NCI-H1105 (cell line): ENCODE data around the gene SLC18A2.
A peak's percentile ranks its signal among the peaks of the same experiment; 100 is the strongest.
"Not testable (repeated sequence)": the region's sequence is repeated elsewhere in the genome, so short reads cannot be mapped to it uniquely, and the experiment has no call there.

Experiments used
- DNase-seq: peaks from one replicate; lab custom pipeline; 2025; lab: John Stamatoyannopoulos, UW

The SLC18A2 gene

DNA sequence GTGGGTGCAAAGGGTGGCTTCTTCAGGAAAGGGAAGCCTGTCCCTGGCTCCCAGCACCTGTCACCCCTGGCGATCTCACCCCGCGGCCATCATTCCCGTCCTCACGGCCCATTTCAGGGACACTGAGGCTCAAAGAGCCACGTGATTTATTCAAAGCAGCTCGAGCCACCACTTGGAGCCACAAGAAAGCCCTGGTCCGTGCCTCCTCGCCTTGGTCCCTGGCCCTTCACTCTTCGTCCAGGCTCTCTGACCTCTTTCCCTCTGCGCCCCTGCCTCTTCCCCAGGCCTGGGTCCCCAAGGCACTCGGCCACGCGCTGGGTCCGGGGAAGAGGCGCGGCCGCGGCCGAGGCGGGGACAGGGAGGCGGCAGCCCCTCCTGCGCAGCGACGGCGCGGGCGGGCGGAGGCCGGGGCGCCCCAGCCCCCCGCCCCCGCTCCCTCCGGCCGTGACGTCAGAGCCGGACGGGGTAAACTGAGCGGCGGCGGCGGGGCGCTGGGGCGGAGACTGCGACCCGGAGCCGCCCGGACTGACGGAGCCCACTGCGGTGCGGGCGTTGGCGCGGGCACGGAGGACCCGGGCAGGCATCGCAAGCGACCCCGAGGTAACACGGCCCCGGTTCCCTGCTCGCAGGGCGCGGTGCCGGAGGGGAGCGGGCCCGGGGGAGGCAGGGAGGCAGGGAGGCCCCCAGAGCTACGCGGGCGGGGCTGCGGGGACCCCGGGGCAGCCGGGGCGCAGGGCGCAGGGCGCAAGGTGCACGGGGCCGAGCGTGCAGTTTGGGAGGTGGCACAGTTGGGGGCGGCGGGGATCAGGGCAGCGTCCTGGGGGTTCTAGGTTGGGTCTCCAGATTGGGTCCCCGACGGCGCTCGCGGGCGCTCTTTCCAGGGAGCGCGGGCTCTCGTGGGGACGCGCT lies at the start of gene SLC18A2:
Gene SLC18A2, plus strand, starts transcription at position 494 of the 909 bp plus-strand sequence. CDS start 580 bp downstream, outside the sequence.
- no peak for DNase-seq

DNA sequence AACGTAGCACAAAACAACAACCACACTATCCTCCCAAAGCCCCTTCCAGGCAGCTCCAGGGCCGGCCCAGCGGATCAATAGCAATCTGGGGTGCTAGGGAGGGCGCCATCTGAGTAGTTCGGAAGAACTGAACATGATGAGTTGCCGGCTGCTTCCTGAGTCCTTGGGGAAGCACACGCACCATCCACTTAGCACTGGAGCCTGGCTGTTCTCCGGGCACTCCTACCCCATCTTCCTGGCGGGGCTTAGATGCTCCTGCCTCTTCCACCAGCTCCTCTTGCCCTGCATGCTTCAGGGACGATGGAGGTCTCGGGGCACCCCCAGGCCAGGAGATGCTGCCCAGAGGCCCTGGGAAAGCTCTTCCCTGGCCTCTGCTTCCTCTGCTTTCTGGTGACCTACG lies 43.7 kb upstream of the SLC18A2 start, which contains the start of gene KCNK18:
Gene KCNK18, plus strand, starts transcription at position 301 of the 400 bp plus-strand sequence. Its CDS starts 0 bp downstream, at position 301.
- DNase-seq: no peak

GRCh38 chr10:117198088-117198487 lies 42.8 kb upstream of the SLC18A2 start:
- DNase-seq: no peak

DNA sequence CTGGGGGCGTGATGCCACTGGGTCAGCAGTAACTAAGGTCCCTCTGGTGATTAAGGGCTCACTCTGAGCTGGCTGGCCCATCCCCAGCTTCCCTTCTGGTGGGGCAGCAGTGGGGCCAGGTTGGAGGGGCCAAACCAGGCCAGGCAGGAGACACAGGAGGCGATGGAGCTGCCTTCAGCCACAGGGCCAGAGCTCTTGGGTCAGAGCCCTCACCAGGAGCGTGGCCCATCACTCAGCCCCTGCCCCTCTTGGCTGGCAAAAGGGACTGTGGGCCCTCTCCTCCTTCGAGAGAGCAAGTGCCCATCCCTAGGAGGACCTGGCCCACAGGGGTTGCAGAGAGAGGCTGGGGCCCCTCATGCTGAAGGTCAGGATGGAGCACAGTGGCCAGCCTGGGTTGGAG lies 39.1 kb upstream of the SLC18A2 start:
- DNase-seq: no peak

- DNase-seq: no peak
These were observed 36.6 kb upstream of the SLC18A2 start for GRCh38 chr10:117204316-117204715.

- no peak for DNase-seq
These were observed 28.7 kb upstream of the SLC18A2 start for GRCh38 chr10:117212176-117212575.

GRCh38 chr10:117214401-117214800 lies 26.5 kb upstream of the SLC18A2 start:
- DNase-seq: no peak

DNA sequence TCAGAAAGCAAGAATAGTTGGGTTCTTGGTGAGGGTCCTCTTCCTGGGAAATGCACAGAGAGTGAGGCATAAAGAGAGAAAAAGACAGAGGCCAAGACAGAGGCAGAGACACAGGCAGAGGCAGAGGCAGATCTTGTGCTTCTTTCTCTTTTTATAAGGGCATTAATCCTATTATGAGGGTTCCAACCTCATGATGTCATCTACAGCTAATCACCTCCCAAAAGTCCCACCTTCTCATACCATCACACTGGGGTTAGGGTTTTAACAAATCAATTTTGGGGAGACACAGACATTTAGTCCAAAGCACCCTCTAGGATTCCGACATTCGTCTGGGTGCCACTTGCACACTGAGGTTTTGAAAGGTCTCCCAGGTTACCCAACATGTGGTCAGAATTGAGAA lies 25.8 kb upstream of the SLC18A2 start:
- DNase-seq: no peak

GRCh38 chr10:117216028-117216427 lies 24.9 kb upstream of the SLC18A2 start:
- no peak for DNase-seq

GRCh38 chr10:117216611-117217195 lies 24.2 kb upstream of the SLC18A2 start:
- DNase-seq: peak; percentile 10

GRCh38 chr10:117217196-117217761 lies 23.6 kb upstream of the SLC18A2 start:
- no peak for DNase-seq

- peak; percentile 25 for DNase-seq
These were observed 22.3 kb upstream of the SLC18A2 start for GRCh38 chr10:117218654-117219053.

DNA sequence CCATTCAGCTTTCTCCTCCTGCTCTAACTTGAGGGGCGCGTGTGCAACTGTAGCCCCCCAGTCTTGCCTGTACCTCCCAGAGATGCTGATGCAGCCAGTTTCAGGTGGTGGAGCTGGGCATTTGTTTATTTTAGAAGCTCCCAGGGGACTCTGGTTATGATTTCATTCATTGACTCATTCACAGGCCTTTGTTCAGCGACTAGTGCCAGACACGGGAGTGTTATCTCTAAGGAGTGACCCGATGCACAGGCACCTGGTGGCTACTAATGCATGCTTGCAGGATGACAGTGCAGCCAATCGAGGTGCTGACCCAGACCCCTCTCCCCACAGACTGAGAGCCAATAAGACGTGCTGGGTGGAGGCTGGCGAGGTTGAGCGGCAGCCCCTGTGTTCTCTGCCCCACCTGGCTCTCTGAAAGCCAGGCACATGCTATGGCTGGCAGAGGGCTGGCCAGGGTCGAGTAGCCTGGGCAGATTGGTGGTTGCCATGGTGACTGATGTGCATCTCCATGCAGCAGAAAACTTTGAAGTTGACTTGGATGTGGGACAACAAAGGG lies 19.7 kb upstream of the SLC18A2 start:
- no peak for DNase-seq

GRCh38 chr10:117222552-117222951 lies 18.4 kb upstream of the SLC18A2 start:
- DNase-seq: no peak

DNA sequence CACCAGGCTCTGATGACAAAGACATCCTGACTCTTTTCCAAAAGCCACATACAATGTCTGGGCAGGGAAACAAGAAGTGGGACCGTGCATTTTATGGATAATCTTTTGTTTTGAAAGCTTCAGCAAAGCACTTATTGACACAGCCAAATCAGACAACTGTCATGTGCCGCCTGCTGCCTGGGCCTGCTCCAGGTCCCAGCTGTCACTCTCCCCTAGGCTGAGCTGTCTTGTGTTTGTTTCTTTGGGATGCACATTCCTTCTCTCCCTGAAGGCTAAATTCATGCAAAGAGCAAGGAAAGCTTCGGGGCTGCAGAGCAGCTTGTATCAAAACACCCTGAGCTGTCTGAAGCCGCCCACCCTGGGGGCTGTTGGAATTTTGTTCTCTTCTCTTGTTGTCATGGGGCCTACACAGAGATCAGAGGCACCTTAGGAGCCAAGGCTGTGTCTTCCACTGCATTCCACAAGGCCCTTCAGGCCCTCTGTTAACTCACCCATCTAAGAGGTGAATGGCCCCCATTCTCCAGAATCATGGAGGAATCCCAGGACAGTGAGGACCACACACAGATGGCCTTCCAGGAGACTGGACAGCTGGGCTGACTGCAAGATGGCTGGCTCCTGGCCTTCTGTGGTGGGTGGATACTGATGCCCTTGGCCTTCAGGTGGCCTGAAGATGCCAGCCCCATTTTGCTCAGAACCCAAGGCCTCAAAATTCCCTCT lies 17.8 kb upstream of the SLC18A2 start:
- DNase-seq: no peak

DNA sequence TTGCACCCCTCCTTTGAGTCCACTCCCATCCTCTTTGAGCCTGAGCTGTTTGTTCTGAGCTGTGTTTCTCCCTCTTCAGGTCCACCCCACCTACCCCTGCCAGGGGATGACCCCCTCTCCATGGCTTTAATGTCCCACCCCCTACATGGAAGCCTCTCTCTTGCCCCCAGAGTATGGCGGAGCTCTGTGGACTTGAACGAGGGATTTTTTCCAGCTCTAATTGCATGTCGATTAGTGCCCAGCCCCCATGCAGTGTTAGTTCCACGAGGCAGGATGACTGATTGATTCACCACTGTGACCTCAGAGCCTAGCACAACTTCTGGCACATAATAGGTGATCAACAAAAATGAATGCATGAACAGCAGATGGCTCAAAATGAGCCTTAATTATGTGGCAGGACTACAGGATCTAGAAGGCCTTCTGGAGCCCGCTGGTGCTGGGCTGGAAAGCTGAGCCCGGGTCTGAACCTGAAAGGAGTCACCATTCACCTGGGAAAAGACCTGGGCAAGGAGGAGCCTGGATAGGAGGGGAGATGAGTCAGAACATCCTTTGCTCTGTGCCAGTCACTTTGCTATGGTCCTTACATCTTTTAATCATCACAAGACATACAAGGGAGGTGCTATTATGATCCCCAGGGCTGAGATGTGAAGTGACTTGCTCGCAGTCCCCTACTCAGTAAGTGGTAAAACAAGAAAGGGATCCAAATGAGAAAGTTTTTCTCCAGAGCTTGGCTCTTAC lies 17.1 kb upstream of the SLC18A2 start:
- DNase-seq: no peak

- DNase-seq: no peak
These were observed 16.0 kb upstream of the SLC18A2 start for GRCh38 chr10:117224881-117225280.

GRCh38 chr10:117226813-117227451 lies 14.0 kb upstream of the SLC18A2 start:
- DNase-seq: no peak

DNA sequence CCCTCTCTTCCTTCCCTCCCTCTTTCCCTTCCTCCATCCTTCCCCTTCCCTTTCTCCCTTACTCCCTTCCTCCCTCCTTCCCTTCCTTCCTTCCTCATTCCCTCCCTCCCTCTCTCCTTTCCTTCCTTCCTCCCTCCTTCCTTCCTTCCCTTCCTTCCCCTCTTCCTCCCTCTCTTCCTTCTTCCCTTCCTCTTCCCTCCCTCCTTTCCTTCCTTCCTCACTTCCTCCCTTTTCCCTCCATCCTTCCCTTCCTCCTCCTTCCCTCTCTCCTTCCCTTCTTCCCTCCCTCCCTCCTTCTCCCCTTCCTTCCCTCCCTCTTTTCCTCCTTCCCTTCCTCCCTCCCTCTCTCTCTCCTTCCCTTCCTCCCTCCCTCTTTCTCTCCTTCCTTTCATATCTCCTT lies 12.7 kb upstream of the SLC18A2 start:
- no peak for DNase-seq

DNA sequence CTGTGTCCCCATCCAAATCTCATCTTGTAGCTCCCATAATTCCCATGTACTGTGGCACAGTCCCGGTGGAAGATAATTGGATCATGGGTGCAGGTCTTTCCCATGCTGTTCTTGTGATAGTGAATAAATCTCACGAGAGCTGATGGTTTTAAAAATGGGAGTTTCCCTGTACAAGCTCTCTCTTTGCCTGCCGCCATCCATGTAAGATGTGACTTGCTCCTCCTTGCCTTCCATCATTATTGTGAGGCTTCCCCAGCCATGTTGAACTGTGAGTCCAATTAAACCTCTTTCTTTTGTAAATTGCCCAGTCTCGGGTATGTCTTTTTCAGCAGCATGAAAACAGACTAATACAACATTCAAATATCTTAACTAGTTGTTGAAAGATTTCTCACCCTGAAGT lies 10.8 kb upstream of the SLC18A2 start:
- not testable (repeated sequence) for DNase-seq
